ENCODE measurements around the gene MKLN1. TPM values are rescaled to one million over a fixed set of nuclear protein-coding genes. Genes with fewer than 3 reads are reported as not detected.

MKLN1 gene
- total and polyA plus RNA-seq, 2 of the 13 experiments (the other 11 are each of a cell fraction or from before 2014, with no cell fraction given): 33.6 to 43.5 TPM

- peak; percentile 43 for TF ChIP-seq ZNF770 (CRISPR knock-in tag; IDR thresholded peaks at IDR 0.05)
- peak; percentile 98 for TF ChIP-seq ATF2 (CRISPR knock-in tag; IDR thresholded peaks at IDR 0.05)
- TF ChIP-seq ZNF280B (CRISPR knock-in tag; IDR thresholded peaks at IDR 0.05; ENCODE audit: borderline replicate concordance): 0 out of 2 replicates have a peak, but pooled peaks have one; percentile 71
- TF ChIP-seq GATAD2A (CRISPR knock-in tag; IDR thresholded peaks at IDR 0.05): peak; percentile 67
- no peak; the same call in 1 of the 2 replicates for TF ChIP-seq ZNF12 (CRISPR knock-in tag; IDR thresholded peaks at IDR 0.05)
- peak; percentile 48 for TF ChIP-seq SPEN (CRISPR knock-in tag; IDR thresholded peaks at IDR 0.05; ENCODE audit: low read depth)
- TF ChIP-seq XRCC5 (optimal IDR thresholded peaks at IDR 0.05; ENCODE audit: low read length): peak; percentile 96
- no peak for TF ChIP-seq ZNF18 (CRISPR knock-in tag; IDR thresholded peaks at IDR 0.05; ENCODE audit: insufficient replicate concordance)
- no peak for TF ChIP-seq MBD4 (IDR thresholded peaks at IDR 0.05; ENCODE audit: borderline replicate concordance, low read length)
- TF ChIP-seq ERF (CRISPR knock-in tag; IDR thresholded peaks at IDR 0.05): no peak
- no peak for TF ChIP-seq SNAPC2 (CRISPR knock-in tag; IDR thresholded peaks at IDR 0.05)
- peak; percentile 31; the same call in 1 of the 2 replicates for TF ChIP-seq ZNF292 (CRISPR knock-in tag; IDR thresholded peaks at IDR 0.05; ENCODE audit: borderline replicate concordance, low read depth)
- TF ChIP-seq SATB2 (CRISPR knock-in tag; IDR thresholded peaks at IDR 0.05): no peak
- peak; percentile 36; the same call in 1 of the 2 replicates for TF ChIP-seq ARID5B (CRISPR knock-in tag; IDR thresholded peaks at IDR 0.05)
- peak in 1 of 2 experiments; percentile 62; a peak in 1 of 4 replicates for TF ChIP-seq ATF4 (CRISPR knock-in tag; IDR thresholded peaks at IDR 0.05)
- no peak for TF ChIP-seq SAFB2 (CRISPR knock-in tag; IDR thresholded peaks at IDR 0.05; ENCODE audit: borderline replicate concordance, low read depth)
These were observed 185.8 kb downstream of the MKLN1 start (continued) for GRCh38 chr7:131513245-131514061.

Data from HepG2 (cell line).